HG03025 (cell line): ENCODE data around the gene LRCH4.

Experiments
- ATAC-seq: cut with Tn5 transposase; IDR thresholded peaks from one replicate; pipeline ENCODE4 v1.9.1; 2021; ENCODE audit warnings: mild to moderate bottlenecking, moderate library complexity; ENCODE audit not compliant: unreplicated experiment, low FRiP score

LRCH4 gene

DNA sequence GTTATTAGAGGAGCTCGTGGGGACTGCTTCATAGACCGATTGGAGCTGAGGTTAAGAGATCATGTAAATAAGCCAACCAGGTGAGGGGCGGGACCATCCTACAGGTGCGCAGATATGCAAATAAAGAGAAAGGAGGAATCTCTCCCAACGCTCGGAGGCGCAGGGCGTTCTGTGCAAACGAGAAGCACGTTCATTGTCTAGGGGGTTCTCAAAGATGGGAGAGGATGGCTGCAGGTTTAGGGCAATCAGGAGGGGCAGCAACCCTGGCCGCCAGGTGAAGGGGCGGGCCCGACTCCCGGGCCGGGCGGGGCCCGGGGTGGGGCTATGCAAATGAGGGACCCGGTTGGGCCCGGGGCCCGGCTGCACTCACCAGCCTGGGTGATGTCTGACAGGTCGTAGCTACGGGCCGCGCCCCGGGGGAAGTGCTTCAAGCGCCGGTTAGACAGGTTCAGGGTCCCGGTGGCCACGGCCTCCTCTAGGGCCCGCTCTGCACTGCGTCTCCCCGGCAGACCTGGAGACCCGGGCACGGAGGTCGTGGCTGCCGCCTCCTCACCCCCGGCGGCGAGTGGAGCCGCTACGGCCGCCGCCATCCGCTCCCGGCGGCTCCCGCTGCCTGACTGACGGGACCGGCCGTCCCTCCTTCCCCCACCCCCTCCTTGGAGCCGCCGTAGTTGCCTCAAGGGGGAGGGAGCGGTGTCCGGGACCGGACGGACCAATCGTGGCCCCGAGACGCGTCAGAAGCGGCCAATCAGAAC, at the start of gene LRCH4:
TSS of gene LRCH4 (minus strand) at position 619 of the 755 bp plus-strand sequence. CDS start at position 590, 29 bp downstream.
- ATAC-seq: peak; percentile 30

DNA sequence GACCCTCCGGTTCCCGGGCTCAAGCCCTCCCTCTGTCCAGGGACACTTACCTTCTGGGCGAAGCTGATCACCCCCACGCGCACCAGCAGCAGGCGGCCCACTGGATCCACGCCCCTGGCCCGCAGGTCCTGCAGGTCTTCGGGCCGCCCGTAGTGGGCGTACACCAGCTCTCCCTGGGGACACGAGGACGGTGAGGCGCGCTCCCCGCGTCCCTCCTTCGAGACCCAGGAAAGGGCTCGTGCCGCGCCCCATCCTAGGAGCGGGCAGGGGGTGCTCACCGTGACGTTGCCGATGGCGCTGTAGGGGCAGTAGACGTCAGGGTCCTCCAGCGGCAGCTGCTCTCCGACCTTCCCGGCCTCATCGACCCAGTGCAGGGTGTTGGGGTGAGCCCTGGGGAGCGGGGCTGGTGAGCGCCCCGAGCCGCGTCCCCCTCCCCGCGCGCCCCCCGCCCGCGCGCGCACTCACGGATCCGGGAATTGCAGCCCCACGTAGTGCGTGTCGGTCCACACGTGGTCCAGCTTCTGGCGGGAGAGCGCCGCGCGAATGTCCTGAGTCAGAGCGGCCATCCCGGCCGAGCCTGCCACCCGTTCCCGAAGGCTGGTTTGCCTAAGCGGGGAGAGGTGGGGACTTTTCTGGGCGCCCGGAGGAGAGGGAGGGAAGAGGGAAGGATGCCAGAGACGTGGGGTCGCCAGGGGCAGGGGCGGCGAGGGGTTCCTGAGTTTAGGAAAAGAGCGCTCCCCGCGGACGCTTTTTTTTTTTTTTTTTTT, 47.2 kb upstream of the LRCH4 start:
- ATAC-seq: no peak

- ATAC-seq: no peak
Measured at GRCh38 chr7:100630066-100630465, 44.1 kb upstream of the LRCH4 start.

DNA sequence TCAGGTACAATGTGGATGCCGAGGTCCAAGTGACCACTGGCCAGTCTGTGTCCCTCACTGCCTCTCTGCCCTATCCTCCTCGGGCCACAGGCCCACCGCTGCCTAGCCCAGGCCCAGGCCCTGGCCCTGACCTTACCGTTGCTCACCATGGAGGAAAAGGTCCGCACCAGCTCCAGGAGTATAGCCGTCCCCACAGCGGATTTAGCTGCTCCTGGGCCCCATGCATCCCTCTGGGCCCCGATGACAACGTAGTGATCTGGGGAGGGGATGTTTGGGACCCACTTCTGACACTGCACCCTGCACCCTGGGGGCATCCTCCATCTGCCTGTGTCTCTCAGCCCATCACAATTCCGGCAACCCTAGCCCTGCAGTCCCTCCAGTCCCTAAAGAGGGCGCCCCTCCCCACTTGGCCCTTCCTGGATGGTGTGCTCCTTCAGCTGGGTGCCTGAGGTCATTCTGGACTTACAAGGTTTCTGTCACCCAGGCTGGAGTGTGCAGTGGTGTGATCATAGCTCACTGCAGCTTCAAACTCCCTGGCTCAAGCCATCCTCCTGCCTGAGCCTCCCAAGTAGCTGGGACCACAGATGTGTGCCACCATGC, 43.3 kb upstream of the LRCH4 start:
- ATAC-seq: no peak

GRCh38 chr7:100627238-100627549, 41.3 kb upstream of the LRCH4 start:
- no peak for ATAC-seq

GRCh38 chr7:100626530-100627237, 40.8 kb upstream of the LRCH4 start:
- ATAC-seq: peak; percentile 68

- no peak for ATAC-seq
Measured at GRCh38 chr7:100626055-100626454, 40.1 kb upstream of the LRCH4 start.

- no peak for ATAC-seq
Measured at GRCh38 chr7:100623951-100624824, 38.3 kb upstream of the LRCH4 start.

- no peak for ATAC-seq
Measured at GRCh38 chr7:100621554-100621953, 35.6 kb upstream of the LRCH4 start.

DNA sequence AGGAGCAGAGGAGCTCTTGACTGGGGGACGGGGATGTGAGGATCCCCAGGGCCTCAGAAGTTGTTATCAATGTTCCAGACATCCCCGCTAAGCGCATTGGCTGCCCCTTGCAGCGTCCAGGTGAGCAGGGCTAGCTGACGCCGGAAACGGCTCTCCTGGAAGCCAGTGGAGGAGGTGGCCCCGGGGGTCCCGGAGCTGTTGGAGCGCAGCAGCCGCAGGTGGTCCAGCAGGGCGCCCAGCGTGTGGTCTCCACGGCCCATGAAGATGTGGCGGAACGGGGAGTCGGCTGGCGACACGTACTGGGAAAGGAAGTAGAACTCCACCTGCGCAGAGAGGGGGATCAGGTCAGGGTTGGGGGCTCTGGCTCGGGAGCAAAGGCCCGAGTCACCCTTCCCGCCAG, 34.9 kb upstream of the LRCH4 start:
- ATAC-seq: no peak

GRCh38 chr7:100620239-100620638, 34.3 kb upstream of the LRCH4 start:
- no peak for ATAC-seq

- no peak for ATAC-seq
Measured at GRCh38 chr7:100614308-100614861, 28.5 kb upstream of the LRCH4 start.

DNA sequence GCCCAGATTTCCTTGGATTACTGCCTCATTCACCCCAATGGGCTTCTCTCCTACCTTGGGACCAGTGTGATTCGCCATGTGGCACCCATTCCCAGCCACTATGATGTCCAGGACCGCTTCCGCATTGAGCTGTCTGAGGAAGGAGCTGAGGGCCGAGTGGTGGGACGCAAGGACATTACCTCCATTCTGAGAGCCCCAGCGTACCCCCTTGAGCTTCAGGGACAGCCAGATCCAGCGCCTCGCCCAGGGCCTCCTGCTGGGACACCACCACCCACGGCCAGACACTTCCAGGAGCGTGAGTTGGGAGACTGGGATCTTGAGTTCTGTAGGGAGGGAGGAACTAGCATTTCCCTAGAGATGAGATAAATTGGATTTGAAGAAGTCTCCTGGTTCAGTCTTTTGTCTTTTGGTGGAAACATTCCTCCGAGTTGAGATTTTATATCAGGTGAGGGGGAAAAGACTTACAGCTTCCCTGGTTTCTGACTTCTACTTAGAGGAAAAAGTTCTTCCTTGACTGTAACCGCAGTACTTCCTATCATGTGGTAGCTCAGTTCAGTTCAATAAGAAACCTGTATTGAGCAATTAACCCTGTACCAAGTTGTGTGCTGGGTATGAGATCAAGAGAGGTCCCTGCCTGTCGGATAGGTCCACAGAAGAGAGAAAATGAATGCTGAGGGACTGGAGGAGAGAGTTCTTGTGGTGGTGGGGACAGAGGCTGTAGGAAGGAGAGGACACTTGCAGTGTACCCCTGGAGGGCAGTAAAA, 27.7 kb upstream of the LRCH4 start:
- no peak for ATAC-seq

DNA sequence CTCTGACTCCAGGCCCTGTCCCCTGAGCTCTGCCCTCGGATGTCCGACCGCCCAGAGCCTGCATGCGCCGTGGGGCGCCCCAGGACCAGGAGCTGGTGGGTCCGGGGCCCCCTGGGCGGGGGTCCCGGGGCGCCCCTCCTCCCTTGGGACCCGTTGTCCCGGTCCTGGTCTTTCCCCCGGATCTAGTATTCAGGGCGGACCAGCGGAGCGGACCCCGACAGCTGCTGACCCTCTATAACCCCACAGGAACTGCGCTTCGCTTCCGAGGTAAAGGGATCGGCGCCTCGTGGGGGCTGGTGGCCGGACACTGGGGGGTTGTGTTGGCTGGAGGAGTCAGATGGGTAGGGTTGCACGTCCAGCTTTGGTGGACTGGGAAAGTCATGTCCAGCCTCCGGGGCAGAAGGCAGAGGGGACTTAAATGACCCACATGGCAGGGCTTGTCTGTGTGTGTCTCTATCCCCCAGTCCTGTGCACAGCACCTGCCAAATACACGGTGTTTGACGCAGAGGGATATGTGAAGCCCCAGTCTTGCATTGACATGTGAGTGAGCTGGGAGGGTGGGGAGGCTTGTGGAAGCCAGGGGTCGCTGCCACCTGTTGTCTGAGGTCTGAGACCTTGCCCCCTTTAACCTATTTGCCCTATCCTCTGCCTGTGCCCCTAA, 26.9 kb upstream of the LRCH4 start:
- ATAC-seq: no peak

GRCh38 chr7:100611983-100612729, 26.2 kb upstream of the LRCH4 start, which contains the start of gene MOSPD3:
TSS of gene MOSPD3 (plus strand) at chr7:100612540. CDS start at chr7:100612792, 252 bp downstream.
- ATAC-seq: peak; percentile 87

DNA sequence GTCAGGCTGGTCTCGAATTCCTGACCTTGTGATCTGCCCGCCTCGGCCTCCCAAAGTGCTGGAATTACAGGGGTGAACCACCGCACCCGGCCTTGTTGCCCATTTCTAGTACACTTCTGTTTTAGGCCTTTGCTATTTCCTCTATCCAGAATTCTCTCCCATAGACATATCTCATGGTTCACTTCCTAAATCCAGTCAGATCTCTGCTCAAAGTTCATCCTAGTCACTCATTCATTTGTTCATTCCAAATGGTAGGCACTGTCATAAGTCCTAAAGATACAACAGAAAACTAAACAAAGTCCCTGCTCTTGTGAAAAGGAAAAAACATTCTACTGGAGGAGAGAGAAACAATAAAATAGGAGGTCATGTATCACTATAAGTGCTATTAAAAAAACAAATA, 24.0 kb upstream of the LRCH4 start:
- no peak for ATAC-seq

DNA sequence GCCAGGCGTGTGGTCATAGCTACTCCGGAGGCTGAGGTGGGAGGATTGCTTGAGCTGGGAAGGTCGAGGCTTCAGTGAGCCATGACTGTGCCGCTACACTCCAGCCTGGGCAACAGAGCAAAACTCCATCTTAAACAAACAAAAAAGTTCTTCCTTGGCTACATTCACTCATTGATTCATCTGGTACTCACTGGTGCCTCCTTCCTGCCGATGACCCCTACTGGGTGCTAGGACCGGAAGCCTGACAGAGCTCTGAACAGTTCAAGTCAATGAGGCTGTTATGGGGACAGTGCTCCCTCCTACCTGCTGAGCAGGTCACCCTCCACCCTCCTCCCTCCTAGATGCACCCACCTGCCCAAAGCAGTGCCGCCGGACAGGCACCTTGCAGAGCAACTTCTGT, 21.2 kb upstream of the LRCH4 start:
- no peak for ATAC-seq

- no peak for ATAC-seq
Measured at GRCh38 chr7:100606313-100606712, 20.4 kb upstream of the LRCH4 start.
